GM12801 (cell line): ENCODE measurements around the gene EPB41L1.

ENCODE experiments used
- TF ChIP-seq, protein P1 (sequence below): IDR thresholded peaks from one replicate; pipeline ENCODE4 v1.5.1; 2011; ENCODE audit warnings: control low read depth; ENCODE audit not compliant: insufficient read length; ENCODE audit errors: extremely low read depth

Gene EPB41L1

DNA sequence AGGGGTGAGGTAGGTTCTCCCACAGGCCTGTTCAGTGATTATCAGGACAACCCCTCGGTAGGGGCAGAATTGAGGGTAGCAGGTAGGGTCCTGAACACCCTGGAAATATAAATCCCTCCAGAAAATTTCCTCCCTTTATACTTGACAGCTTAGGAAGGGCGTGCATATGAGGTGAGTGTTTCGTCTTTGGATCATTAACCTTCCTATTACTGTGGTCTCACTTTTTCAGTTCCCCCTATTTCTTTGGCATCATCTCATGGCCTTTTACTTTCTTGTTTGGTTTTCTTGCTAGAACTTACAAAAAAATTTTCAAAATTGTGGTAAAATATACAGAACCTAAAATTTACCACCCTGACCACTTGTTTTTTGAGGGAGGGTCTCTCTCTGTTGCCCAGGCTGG lies 18.7 kb upstream of the EPB41L1 start:
- TF ChIP-seq, protein P1, sequence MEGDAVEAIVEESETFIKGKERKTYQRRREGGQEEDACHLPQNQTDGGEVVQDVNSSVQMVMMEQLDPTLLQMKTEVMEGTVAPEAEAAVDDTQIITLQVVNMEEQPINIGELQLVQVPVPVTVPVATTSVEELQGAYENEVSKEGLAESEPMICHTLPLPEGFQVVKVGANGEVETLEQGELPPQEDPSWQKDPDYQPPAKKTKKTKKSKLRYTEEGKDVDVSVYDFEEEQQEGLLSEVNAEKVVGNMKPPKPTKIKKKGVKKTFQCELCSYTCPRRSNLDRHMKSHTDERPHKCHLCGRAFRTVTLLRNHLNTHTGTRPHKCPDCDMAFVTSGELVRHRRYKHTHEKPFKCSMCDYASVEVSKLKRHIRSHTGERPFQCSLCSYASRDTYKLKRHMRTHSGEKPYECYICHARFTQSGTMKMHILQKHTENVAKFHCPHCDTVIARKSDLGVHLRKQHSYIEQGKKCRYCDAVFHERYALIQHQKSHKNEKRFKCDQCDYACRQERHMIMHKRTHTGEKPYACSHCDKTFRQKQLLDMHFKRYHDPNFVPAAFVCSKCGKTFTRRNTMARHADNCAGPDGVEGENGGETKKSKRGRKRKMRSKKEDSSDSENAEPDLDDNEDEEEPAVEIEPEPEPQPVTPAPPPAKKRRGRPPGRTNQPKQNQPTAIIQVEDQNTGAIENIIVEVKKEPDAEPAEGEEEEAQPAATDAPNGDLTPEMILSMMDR, result no peak

DNA sequence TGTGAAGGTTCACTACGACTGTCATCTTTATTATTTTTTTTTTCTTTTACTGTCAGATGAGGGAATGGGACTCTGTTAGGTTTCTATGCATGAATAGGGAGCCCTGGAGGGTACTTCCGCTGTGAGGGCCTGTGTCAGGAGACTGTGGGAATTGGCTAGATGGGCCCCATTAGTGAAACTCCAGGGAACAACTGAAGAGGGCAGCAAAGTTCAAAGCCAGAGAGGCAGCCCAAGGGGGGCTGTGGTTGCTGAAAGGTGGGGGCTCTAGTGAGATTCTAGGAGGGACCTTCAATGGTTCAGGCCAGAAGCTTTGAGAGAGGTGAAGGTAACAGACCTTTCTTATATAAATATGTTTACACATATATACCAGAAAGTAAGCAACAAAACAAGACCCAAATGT lies 13.2 kb upstream of the EPB41L1 start:
- TF ChIP-seq, protein P1, result no peak

DNA sequence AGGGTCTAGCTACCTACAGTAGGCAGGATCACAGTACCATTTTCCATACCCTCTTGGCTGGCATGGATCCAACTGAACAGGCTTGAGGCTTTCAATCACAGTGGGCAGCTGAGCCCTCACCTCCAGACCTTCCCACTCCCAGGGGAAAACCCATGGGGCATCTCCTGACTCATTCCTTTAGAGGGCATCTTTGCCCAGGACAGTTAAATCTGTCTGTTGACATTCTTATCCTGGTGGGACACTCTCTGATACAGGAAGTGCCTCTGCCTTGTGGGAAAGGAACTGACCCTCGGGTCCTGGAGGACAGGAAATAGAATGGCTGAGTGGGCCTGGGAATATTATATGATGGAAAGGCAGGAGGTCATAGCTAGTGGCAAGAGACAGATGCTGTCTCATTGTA lies 10.2 kb upstream of the EPB41L1 start:
- TF ChIP-seq, protein P1, result no peak

DNA sequence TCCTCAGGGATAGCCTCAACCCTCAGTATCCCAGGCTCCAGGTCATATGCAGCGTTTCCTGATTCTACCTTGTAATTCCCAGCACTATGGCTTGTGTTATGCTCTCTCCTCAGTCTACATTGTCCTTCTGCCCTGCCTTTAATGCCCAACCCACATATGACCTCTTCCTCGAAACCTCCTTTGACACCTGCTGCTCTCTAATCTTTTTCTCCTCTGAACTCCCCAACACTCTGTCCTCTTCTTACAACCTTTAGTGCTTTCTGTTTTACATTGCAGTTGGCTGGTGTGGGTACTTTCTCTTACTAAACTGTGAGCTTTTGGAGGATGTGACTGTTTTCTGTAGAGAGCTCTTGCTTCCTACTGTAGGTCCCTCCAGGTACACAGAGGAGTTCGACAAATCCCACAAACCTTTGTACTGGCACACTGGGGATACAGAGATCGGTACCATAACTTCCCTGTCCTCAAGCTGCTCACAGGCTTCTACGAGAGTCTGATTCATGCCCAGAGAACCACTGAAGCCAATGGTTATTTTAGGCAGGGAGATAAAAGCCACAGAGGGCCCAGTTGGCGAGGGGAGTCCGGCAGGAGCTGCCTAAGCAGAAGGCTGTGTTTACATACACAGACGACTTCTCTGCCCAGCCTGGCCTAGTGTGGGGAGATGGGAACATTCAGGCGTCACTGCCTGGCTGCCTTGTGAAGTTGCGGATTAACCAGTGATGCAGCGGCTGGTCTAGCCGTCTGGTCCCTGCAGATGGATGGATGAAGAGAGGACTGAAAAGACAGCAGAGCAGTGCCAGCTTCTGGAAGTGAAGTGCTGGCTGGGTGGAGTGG lies 8.4 kb upstream of the EPB41L1 start:
- TF ChIP-seq, protein P1, result no peak

DNA sequence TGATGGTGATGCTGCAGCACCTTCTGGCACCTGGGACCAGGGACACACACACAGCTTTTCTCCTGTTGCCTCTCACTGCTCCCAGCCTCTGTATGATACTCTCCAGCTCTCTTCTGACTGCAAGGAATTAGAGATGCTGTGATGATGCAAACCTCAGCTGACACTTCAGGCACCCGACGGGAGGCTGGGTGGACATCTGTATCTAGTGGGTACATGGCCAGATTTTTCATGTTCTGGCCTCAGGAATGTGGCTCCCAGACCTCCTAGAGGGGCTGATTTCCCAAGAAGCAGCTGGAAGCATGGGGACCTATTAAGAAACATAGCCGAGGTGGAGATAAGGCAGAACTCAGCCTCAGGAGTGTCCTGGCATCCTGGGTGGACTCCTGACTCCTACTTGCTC lies 6.8 kb upstream of the EPB41L1 start:
- TF ChIP-seq, protein P1, result no peak

DNA sequence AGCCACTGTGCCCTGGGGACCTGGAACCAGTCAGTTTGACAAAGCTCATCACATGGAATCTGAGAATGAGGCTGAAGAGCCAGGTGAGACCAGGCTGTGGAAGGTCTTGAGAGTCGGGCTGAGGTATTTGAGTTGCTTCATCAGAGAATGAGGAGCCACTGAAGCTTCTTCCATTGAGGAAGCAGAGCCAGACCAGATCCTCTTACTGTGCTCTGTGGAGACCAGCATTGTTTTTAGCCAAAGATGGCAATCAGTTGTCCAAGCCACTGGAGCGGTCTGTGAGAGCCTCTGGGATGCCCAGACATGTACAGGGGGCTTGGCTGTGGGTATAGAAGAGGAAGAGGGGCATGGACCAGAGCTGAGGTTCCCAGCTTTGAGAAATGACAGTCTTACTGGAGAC lies 6.1 kb upstream of the EPB41L1 start:
- TF ChIP-seq, protein P1, result no peak

DNA sequence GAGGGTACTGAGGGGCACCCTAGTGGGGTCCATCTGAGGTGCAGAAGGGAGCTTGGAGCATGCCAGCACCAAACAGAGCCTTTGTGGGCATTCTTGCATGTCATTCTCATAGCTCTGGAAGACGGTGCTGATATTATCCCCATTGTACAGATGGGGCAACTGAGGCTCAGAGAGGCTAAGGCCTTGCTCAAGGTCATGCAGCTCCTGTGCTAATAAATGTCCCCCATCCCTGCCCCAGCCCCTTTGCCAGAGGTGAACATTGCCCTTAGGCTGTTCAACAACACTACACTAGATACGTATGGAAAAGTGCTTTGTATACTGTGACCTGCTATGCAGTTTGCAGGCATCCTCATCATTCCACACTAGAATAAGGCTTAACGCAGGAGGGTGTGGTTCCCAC lies 5.5 kb upstream of the EPB41L1 start:
- TF ChIP-seq, protein P1, result no peak

DNA sequence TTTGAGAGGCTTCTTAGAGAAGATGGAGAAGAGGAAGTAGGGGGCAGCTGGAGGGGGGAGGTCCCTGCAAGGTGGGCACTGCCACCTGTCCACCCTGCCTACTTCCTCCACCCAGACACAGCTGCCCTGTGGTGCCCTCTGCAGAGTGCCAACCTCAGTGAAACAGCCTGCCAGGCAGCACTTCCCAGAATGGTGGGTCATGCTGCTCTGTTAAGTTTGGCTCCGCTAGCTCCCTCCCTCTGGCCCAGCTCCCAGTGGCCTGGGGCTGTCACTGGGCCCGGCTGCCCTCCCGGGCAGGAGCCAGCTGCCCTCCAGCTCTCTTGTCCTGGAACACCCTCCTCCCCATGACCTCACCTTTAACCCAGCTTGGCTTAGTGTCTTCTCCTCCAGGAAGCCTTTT lies 5.1 kb upstream of the EPB41L1 start:
- TF ChIP-seq, protein P1, result no peak
